NCI-H82 (cell line): ENCODE results near the gene CNOT9.

Experiments used
- DNase-seq: peaks from one replicate; lab custom pipeline; 2025; lab: John Stamatoyannopoulos, UW

Gene CNOT9

DNA sequence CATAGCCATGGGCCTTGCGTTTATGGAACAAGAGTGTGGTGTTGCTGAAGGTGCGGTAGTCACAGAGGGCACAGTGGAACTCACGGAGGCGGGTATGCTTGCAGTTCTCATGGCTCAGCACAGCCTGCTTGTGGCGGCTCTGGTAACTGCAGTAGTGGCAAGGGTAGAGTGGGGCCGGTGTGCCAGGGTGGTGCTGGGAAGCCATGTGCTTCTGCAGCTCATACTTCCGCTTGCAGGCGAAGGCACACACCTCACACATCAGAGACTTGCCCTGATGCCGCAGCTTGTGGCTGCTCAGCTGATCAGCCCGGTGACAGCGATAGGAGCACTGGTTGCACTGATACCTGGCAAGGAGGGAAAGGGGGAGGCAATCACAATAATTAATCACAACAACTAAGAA lies 76.1 kb downstream of the CNOT9 start:
- DNase-seq: no peak

DNA sequence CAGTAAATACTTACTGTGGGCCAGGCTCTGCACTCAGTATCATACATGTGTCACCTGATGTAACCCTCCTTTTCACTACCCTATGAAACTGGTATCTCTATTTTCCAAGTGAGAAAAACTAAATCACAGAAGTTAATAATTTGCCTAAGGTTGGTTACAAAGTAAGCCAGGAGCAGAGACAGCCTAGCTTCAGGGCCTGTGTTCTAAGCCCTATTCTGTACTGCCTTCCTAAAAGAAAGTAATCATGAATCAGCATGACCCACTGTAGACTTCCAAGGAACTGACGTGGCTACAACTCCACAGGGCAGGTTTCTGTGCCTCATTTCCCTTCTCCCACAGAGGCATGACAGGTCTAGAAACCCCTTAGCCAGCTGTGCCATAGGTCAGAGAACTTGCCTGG lies 76.5 kb downstream of the CNOT9 start:
- DNase-seq: no peak
